ENCODE data around the gene RPGR.

GRCh38 chrX:38347136-38347535 lies 19.8 kb upstream of the RPGR start:
- TF ChIP-seq, protein P1, sequence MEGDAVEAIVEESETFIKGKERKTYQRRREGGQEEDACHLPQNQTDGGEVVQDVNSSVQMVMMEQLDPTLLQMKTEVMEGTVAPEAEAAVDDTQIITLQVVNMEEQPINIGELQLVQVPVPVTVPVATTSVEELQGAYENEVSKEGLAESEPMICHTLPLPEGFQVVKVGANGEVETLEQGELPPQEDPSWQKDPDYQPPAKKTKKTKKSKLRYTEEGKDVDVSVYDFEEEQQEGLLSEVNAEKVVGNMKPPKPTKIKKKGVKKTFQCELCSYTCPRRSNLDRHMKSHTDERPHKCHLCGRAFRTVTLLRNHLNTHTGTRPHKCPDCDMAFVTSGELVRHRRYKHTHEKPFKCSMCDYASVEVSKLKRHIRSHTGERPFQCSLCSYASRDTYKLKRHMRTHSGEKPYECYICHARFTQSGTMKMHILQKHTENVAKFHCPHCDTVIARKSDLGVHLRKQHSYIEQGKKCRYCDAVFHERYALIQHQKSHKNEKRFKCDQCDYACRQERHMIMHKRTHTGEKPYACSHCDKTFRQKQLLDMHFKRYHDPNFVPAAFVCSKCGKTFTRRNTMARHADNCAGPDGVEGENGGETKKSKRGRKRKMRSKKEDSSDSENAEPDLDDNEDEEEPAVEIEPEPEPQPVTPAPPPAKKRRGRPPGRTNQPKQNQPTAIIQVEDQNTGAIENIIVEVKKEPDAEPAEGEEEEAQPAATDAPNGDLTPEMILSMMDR (IDR thresholded peaks at IDR 0.05), result no peak
- TF ChIP-seq POLR2A (IDR thresholded peaks at IDR 0.05), result no peak
